Measurements from ENCODE around the gene PIP4K2A. TPM values are rescaled to one million over a fixed set of nuclear protein-coding genes. Genes with fewer than 3 reads are reported as not detected.
A peak's percentile ranks its signal among the peaks of the same experiment; 100 is the strongest.

PIP4K2A gene
- total RNA-seq, 3 donors from 2014 or later (not counting 1 experiment from before 2014, with no cell fraction given), result 311 to 423 (median 405) TPM

DNA sequence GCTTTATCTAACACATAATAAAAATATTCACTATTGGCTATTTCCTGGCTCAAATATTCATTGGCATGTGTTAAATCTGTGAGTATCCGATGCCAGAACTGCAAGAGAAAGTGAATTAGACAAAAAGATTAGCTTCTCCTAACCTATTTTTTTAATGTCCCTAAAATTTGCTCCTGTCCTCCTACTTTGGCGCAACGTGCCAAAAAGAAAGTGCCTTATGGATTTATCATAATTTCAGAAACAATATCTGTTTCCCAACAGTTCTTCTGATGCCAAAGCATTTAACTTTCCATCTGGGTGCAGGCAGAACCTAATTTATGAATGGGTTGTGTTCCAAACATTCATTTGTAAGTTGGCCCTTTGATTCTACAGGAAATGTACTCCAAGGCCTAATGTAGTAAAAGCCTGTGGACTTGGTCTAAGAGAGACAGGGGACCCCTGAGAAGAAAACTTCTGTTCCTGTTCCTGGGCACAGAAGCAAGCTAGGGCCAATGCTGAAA lies 15.4 kb downstream of the PIP4K2A start:
- Histone ChIP-seq H3K9me3 (ENCODE audit: control insufficient read depth, insufficient read depth, low read length) (no peaks in the 10 kb centered on the region), H3K36me3 (ENCODE audit: control insufficient read depth, insufficient read depth, low read length) (peaks cover 3% of the 10 kb centered on the region), H3K4me3 (ENCODE audit: low read length) (no peak overlapping the region), H3K4me1 (ENCODE audit: control insufficient read depth, insufficient read depth, low read length) (peaks cover 44% of the 10 kb centered on the region), H3K27me3 (ENCODE audit: control insufficient read depth, insufficient read depth, low read length) (no peaks in the 10 kb centered on the region), H3K27ac (ENCODE audit: low read length) (peak overlapping the region; percentile 33)
- TF ChIP-seq, protein P1, sequence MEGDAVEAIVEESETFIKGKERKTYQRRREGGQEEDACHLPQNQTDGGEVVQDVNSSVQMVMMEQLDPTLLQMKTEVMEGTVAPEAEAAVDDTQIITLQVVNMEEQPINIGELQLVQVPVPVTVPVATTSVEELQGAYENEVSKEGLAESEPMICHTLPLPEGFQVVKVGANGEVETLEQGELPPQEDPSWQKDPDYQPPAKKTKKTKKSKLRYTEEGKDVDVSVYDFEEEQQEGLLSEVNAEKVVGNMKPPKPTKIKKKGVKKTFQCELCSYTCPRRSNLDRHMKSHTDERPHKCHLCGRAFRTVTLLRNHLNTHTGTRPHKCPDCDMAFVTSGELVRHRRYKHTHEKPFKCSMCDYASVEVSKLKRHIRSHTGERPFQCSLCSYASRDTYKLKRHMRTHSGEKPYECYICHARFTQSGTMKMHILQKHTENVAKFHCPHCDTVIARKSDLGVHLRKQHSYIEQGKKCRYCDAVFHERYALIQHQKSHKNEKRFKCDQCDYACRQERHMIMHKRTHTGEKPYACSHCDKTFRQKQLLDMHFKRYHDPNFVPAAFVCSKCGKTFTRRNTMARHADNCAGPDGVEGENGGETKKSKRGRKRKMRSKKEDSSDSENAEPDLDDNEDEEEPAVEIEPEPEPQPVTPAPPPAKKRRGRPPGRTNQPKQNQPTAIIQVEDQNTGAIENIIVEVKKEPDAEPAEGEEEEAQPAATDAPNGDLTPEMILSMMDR (IDR thresholded peaks at IDR 0.05), result no peak
- H3K9me3 Mint-ChIP-seq, result no peaks in the 10 kb centered on the region
- ATAC-seq (no peak), DNase-seq (no peak)
- intact Hi-C loops (cut with micrococcal nuclease), result no loop called here
- peaks cover 76 to 88% of the 10 kb centered on the region in 2 donors for H3K4me1 Mint-ChIP-seq
- H3K27me3 Mint-ChIP-seq (ENCODE audit: low read depth in 2 of 2), result no peaks in the 10 kb centered on the region
- peak overlapping the region; percentile 82 to 87 for H3K27ac Mint-ChIP-seq
- H3K36me3 Mint-ChIP-seq, result peaks cover 8% of the 10 kb centered on the region
- H3K4me3 Mint-ChIP-seq, result peak overlapping the region; percentile 57
- WGBS (ENCODE audit: insufficient coverage), result 86% methylated on average over 3 of the region's 3 CpGs

DNA sequence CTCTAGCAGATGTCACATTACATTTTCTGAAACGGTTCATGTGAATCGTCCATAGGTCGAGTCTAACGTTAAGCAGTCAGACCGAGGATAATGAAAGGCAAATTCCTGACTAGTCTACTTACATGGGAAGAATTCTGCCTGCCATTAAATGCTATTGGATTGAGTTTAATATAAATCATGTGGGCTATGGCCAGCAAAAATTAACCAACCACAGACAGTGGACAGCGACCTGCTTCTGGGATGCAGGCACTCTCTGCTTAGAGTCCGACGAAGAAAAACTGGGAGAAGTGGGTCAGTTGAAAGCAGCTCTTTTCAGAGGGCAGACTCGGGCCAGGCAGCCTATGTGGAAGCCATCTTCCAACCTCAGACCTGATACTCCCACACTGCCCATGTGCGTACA lies 16.6 kb downstream of the PIP4K2A start:
- intact Hi-C loops (cut with micrococcal nuclease), result no loop called here
- 91% methylated on average over 8 of the region's 10 CpGs for WGBS (ENCODE audit: insufficient coverage)

DNA sequence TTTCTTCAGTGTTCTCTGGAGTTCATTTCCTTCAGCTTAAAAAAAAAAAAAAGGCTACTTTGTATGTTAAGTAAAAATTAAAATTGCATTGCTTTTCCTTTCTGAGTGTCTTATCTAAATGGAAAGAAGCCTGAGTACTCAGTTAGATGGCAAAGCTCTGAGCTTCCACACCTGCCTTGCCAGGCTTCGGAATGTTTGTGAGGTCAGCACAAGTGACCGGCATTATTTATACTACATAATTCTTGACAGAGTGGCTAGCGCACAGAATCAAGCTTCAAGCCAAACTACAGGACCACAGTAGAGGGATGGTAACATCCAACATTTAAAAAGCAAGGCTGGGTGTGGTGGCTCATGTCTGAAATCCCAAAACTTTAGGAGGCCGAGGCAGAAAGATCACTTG lies 17.3 kb downstream of the PIP4K2A start:
- H3K36me3 Mint-ChIP-seq, result no peaks in the 10 kb centered on the region
- ATAC-seq (no peak), DNase-seq (no peak)
- TF ChIP-seq, protein P1 (IDR thresholded peaks at IDR 0.05), result no peak
- no peaks in the 10 kb centered on the region for H3K36me3 ChIP-seq (ENCODE audit: control insufficient read depth, insufficient read depth, low read length)
- H3K9me3 Mint-ChIP-seq, result no peaks in the 10 kb centered on the region
- no peaks in the 10 kb centered on the region for H3K9me3 ChIP-seq (ENCODE audit: control insufficient read depth, insufficient read depth, low read length)
- peaks cover 45% of the 10 kb centered on the region for H3K4me1 ChIP-seq (ENCODE audit: control insufficient read depth, insufficient read depth, low read length)
- H3K4me1 Mint-ChIP-seq, result peaks cover 76 to 88% of the 10 kb centered on the region in 2 donors
- H3K4me3 Mint-ChIP-seq, result no peak overlapping the region
- no peak overlapping the region for H3K4me3 ChIP-seq (ENCODE audit: low read length)
- H3K27ac ChIP-seq (ENCODE audit: low read length), result no peak overlapping the region
- H3K27me3 Mint-ChIP-seq (ENCODE audit: low read depth in 2 of 2), result no peaks in the 10 kb centered on the region
- H3K27ac Mint-ChIP-seq, result peak overlapping the region; percentile 82 to 87
- intact Hi-C loops (cut with micrococcal nuclease), result no loop called here
- no peaks in the 10 kb centered on the region for H3K27me3 ChIP-seq (ENCODE audit: control insufficient read depth, insufficient read depth, low read length)
- WGBS (ENCODE audit: insufficient coverage), result 100% methylated on average over 4 of the region's 4 CpGs

More for the DNA sequence above, 16.6 kb downstream of the PIP4K2A start:
- no peak for DNase-seq
- H3K36me3 Mint-ChIP-seq, result no peaks in the 10 kb centered on the region
- H3K9me3 ChIP-seq (ENCODE audit: control insufficient read depth, insufficient read depth, low read length), result no peaks in the 10 kb centered on the region
- no peak overlapping the region for H3K4me3 Mint-ChIP-seq
- TF ChIP-seq, protein P1 (IDR thresholded peaks at IDR 0.05), result no peak
- H3K27me3 ChIP-seq (ENCODE audit: control insufficient read depth, insufficient read depth, low read length), result no peaks in the 10 kb centered on the region
- H3K4me1 ChIP-seq (ENCODE audit: control insufficient read depth, insufficient read depth, low read length), result peaks cover 40% of the 10 kb centered on the region
- H3K27me3 Mint-ChIP-seq (ENCODE audit: low read depth in 2 of 2), result no peaks in the 10 kb centered on the region
- H3K27ac Mint-ChIP-seq, result peak overlapping the region; percentile 82 to 87
- no peaks in the 10 kb centered on the region for H3K9me3 Mint-ChIP-seq
- peaks cover 76 to 88% of the 10 kb centered on the region in 2 donors for H3K4me1 Mint-ChIP-seq
- no peak for ATAC-seq
- H3K36me3 ChIP-seq (ENCODE audit: control insufficient read depth, insufficient read depth, low read length), result no peaks in the 10 kb centered on the region
- H3K27ac ChIP-seq (ENCODE audit: low read length), result no peak overlapping the region
- H3K4me3 ChIP-seq (ENCODE audit: low read length), result no peak overlapping the region

DNA sequence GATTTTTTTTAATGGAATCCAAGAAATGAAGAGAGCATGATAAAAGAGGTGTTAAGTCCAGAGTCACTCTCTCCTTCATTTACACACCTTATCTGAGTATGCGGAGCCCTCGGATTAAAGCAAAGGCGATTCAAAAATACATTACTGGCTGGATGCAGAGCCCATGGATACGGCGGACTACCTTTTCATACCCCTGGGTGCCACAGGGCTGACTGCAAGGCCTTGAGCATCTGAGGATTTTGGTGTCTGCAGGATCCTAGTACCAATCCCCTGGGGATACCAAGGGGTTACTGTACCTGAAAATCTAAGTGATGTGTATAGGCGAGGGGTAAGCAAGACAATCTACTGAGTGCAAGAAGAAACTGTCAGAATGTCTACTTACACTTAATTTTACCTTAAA lies 20.5 kb downstream of the PIP4K2A start:
- DNase-seq, result peak in 1 of 2 donors; percentile 7
- Histone ChIP-seq H3K27ac (ENCODE audit: low read length) (peak overlapping the region; percentile 62), H3K27me3 (ENCODE audit: control insufficient read depth, insufficient read depth, low read length) (no peaks in the 10 kb centered on the region), H3K4me1 (ENCODE audit: control insufficient read depth, insufficient read depth, low read length) (peaks cover 45% of the 10 kb centered on the region), H3K36me3 (ENCODE audit: control insufficient read depth, insufficient read depth, low read length) (no peaks in the 10 kb centered on the region), H3K9me3 (ENCODE audit: control insufficient read depth, insufficient read depth, low read length) (no peaks in the 10 kb centered on the region), H3K4me3 (ENCODE audit: low read length) (no peak overlapping the region)
- H3K4me3 Mint-ChIP-seq, result peak overlapping the region; percentile 84
- TF ChIP-seq, protein P1 (IDR thresholded peaks at IDR 0.05), result no peak
- H3K9me3 Mint-ChIP-seq, result no peaks in the 10 kb centered on the region
- H3K4me1 Mint-ChIP-seq, result peaks cover 76 to 84% of the 10 kb centered on the region in 2 donors
- ATAC-seq, result peak in 2 of 3 donors; percentile 4 to 11
- intact Hi-C loops (cut with micrococcal nuclease), result no loop called here
- H3K27me3 Mint-ChIP-seq (ENCODE audit: low read depth in 2 of 2), result no peaks in the 10 kb centered on the region
- H3K36me3 Mint-ChIP-seq, result no peaks in the 10 kb centered on the region
- WGBS (ENCODE audit: insufficient coverage), result 90% methylated on average over 6 of the region's 6 CpGs
- H3K27ac Mint-ChIP-seq, result peak overlapping the region; percentile 79 to 99

All from natural killer cell (primary cell).